NCI-H2081 treated with DMSO at 0.1 percent for 48 hours (cell line): ENCODE data around the gene RFX2.
"Not testable (repeated sequence)": the region's sequence is repeated elsewhere in the genome, so short reads cannot be mapped to it uniquely, and the experiment has no call there.

Source experiments
- DNase-seq: peaks from one replicate; lab custom pipeline; 2025; lab: John Stamatoyannopoulos, UW

The RFX2 gene

GRCh38 chr19:5971714-5972354 is 138.5 kb downstream of the RFX2 start:
- DNase-seq: no peak

DNA sequence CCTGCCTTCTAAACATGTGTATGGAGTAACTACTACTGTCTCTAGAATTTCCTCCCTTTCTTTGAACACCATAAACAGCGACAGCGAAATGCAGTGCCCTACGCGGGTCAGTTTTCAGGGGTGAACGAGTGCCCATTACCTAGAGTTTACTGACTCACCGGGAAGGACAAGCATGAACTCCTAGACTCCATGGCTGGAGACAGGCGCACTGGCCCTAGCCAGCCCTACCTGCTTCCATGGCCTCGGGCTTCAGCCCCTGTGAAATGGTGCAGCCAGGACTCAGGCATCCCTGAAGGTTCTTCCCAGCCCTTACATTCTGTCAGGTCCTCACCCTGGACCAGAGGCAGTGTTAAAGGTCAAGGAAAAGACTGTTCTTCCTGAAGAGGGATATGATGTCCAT is 140.8 kb downstream of the RFX2 start:
- no peak for DNase-seq

DNA sequence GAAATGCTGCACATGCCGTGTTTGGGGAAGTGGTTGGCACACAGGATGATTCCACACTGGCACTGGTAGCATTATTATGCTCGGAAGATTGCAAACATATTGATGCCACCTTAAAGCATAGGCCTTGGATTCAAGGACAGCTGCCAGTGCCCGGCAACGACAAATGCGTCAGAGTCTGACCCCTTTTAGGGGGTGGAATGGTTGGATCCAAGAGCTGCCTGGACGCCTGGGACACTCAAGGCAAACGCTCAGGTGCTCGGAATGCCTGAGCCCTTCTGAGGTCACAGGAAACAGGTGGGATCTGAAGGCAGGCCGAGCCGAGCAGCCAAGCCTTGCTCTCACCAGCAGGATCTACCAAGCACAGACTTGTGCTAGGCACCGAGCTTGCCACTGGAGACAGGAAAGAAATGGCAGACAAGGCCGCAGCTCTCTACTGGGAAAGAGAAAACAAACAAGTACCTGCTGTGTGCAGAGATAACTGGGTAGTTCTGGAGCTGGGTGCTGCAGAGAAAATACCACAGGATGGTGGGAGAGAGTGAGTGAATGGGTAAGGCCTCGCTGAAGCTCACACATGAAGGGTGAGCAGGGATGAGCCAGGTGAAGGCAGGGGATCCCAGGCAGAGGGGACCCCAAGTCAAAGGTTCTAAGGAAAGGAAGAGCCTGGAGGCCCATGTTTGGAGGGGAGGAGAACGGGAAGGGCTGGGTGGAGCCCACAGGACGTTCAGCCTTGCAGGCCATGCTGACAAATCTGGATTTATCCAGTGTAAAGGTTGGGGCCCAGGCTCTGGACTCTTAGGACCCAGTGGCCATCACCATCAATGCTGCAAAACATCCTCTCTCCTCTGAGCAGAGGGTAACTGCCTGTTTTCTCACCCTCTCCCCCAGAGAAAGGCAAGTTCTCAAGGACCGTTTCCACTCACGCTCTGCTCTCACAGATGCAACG is 141.6 kb downstream of the RFX2 start:
- no peak for DNase-seq

DNA sequence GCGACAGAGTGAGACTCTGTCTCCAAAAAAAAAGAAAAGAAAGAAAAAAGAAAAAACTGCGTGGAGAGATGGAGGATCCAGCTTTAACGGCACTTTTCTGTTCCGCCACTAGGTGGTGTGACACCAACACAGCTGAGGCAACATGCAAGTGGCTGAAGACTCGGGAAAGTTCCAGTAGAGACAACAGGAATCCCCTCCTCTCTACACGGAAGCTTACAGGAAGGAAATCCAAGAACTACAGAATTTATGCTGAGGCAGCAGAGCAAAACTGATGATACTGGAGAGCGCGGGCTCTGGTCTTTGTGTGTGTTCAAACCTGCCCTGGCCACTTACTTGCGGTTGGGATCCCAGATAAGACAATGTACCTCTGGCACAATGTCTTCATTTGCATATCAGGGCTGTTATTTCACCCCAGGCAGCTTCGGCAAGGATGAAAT is 142.3 kb downstream of the RFX2 start:
- no peak for DNase-seq

- DNase-seq: no peak
Measured at GRCh38 chr19:5967571-5967970, 142.7 kb downstream of the RFX2 start.

GRCh38 chr19:5966941-5967340 is 143.4 kb downstream of the RFX2 start:
- no peak for DNase-seq

DNA sequence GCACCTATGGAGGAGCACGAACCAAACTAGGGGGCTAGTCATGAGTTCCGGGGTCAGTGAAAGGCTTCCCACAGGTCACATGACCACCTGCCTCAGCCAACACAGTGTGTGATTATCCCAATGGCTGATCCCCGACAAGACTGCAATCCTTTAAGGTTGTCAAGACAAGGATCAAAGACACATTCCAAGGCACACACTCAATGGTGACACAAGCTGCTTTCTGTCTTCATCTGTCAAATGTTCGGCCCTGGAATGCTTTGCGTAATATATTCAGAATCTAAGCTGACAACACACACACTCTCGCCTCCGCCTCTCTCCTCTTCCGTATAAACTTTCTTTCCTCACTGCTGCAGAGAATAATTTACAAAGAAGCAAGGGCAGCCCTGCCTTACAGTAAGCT is 144.1 kb downstream of the RFX2 start:
- DNase-seq: no peak

- no peak for DNase-seq
Measured at GRCh38 chr19:5964816-5965565, 145.3 kb downstream of the RFX2 start.

GRCh38 chr19:5963855-5964254 is 146.4 kb downstream of the RFX2 start:
- DNase-seq: no peak

GRCh38 chr19:5963259-5963658 is 147.0 kb downstream of the RFX2 start:
- DNase-seq: not testable (repeated sequence)

DNA sequence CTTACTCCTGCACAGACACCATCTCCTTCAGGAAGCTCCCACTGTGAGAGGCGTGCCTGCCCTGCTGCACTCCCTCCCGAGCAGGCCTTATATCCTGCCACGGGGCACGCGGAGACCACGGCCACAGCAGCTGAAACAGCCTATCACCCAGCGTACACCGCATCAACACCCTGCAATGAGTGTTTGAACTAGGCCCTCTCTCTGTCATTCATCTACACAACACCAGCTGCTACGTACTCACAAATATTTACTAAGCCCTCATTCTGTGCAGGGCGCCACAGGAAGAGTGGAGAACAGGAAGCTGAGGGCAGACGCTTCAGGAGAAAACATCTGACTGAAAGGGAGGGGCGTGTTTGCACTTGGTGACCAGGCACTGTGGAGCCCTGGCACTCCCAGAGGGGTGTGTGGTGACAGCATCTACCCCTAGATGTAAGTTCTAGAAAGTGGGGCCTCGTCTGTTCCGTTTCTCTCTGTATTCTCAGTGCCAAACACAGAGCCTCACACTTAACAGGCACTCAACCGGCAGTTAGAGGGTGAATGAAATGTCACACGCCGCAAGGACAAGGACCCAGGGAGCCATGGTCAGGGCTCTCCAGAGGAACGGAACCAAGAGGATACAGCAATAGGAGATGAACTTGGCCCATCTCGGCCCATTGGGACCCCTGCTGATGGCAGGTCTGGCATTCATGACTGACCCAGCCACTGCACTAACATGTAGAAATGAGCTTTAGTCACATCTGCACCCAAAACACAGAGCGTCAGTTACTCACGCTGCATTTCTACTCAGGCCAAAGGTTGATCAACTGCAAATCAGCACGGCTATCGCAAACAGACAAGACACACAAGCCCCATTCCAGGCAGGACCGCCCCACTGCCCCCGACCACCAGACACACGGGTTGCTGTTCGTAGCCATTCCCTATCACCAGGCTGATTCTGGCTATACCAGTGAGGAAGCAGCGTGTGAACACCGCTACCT is 148.0 kb downstream of the RFX2 start:
- DNase-seq: peak; percentile 96

DNA sequence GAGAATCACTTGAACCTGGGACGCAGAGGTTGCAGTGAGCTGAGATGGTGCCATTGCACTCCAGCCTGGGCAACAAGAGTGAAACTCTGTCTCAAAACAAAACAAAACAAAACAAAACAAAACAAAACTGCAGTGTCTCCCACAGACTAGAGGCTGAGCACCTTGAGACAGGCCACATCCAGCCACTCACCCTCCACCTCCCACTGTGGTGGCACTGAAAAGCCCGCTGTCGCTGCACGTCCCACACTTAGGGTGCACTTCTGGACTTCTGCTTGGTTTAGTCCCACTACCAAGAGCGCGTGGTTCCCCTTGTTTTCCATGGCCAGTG is 148.7 kb downstream of the RFX2 start:
- DNase-seq: not testable (repeated sequence)

GRCh38 chr19:5960005-5961001 is 150.0 kb downstream of the RFX2 start:
- DNase-seq: no peak

DNA sequence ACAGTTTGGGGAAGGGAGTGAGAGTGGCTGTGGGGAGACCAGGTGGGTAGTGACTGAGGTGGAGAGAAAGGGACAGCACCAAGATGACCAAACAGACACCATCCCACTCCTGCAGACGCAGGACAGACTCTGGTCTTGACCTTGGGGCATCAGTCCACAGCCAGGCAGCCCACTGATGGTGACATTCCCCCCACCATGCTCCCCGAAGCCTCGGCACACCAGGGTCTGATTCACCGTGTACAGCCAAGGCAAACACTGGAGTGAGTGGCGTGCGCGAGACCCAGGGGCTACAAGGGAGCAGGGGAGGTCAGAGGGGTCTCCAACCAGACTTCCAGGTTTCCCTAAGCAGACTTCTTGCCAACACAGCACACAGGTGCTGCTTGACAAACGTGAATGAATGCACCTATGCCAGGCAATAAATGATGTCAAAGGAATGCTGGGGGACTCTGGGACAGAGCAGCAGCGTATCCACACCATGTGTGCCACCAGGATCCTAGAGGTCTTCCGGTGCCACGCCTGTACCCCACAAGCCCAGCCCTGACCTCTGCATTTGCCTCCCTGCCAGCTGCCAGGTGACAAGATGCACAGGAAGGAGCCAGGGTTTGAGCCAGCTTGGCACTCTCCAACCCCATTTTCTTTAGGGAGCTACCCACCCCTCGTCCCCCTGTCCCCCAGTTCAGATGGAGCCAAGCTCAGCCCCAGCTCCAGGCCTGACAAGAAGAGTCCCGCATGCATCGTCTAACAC is 150.9 kb downstream of the RFX2 start:
- no peak for DNase-seq

DNA sequence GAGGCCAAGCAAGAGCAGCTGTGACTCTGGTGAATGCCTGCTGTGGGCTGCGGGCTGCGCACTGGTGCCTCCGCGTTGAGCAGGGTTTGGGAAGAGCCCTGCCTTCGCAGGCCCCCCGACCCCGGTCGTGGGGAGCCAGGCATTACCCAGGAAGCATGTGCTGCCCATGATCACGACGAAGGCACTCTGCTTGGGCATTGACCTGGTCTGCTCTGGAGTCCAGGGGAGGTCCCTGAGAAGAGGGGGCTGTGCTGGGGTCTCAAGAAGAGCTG is 151.5 kb downstream of the RFX2 start:
- DNase-seq: no peak

DNA sequence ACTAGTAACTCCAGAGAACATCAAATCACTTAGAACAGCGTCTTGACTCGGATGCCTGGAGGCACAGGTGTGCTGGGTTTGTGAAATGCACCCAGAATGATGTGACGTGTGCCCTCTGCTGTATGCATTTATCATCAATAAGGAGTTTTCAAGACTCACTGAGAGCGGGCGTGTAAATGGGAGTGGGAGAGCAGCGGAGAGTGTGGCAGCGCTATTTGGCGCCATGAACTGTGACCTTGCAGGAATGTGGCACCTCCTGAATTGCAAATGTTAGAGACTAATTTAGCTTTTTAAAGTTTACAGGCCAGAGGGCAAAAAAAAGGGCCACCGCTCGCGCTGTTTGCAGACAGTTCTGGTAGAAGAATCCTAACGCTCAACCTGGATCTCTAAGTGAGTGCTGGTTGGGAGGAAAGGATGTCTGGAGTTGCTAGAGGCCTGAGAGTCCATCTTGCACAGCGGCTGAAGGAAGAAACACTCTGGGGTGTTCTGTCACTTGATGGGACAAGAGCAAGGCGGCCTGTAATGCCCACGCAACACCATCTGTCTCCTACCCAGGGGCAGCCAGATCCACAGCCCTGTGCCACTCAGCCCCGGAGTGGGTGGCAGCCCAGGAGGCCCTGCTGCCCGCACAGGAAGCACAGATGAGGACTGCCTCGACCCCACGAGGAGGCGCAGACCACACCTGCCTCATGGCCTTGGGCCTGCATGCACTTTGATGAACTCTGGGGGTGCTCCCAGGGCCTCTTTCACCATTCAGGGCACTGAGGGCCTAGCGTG is 152.0 kb downstream of the RFX2 start:
- no peak for DNase-seq

GRCh38 chr19:5957170-5957569 is 153.1 kb downstream of the RFX2 start:
- DNase-seq: peak; percentile 70

GRCh38 chr19:5956728-5957127 is 153.6 kb downstream of the RFX2 start:
- no peak for DNase-seq

DNA sequence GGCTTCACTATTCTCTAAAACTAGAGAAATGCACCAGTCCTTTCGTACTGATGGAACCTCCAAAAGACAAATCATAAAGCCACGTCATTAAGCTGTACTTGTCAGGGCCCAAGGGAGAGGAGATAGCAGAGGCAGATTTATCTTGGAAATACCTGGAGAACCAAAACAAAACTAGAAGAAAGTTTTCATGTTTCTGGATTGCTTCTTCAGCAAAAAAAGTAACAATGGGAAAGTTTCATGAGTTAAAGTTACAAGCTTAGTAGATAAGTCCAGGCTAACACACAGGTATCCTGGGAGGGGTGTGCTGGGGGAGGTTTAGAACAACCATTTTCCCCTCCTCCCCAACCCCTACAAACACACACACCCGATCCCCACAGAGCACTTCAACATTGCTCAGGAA is 154.0 kb downstream of the RFX2 start:
- DNase-seq: no peak
